Suprapubic skin (tissue), 4 donors: ENCODE data around the gene COL26A1.

Experiments
- EP300 ChIP-seq: sonication (generic); formaldehyde crosslinking; IDR thresholded peaks from one replicate; pipeline ENCODE4 v1.6.1; 2017; ENCODE audit warnings: antibody characterized with exemption
- POLR2A ChIP-seq, 2 donors: fragments of 450-650 bp; IDR thresholded peaks; one replicate each; pipeline ENCODE4 v1.6.1; 2017; ENCODE audit warnings: antibody characterized with exemption in 2 of 2, mild to moderate bottlenecking in 2 of 2, moderate library complexity in 2 of 2
- POLR2AphosphoS5 ChIP-seq, 3 donors: sonication (generic); formaldehyde crosslinking; IDR thresholded peaks; one replicate each; pipeline ENCODE4 v1.6.1; 2017; ENCODE audit warnings: antibody characterized with exemption in 3 of 3
- TF ChIP-seq, protein P1 (sequence below), 2 donors: fragments of 200-600 bp in 1 of 2; fragments of 450-650 bp in 1 of 2; sonication (generic) in 1 of 2; IDR thresholded peaks; one replicate each; pipeline ENCODE4 v1.5.1; 2016 to 2019; ENCODE audit warnings: antibody characterized with exemption in 2 of 2, mild to moderate bottlenecking in 1 of 2, moderate library complexity in 1 of 2

DNA sequence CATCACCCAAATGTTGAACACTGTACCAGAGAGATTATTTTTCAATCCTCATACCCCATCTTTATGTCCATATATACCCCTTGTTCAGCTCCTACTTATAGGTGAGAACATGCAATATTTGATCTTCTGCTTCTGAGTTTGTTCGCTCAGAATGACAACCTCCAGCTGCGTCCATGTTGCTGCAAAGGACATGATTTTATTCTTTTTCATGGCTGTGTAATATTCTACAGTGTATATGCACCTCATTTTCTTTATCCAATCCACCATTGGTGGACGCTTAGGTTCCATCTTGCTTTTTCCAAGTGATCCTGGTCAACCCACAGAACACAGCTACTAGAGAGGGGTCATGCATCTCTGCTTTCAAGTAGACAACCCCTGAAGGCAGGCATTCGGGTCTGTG lies 166.9 kb downstream of the COL26A1 start:
- TF ChIP-seq, protein P1, sequence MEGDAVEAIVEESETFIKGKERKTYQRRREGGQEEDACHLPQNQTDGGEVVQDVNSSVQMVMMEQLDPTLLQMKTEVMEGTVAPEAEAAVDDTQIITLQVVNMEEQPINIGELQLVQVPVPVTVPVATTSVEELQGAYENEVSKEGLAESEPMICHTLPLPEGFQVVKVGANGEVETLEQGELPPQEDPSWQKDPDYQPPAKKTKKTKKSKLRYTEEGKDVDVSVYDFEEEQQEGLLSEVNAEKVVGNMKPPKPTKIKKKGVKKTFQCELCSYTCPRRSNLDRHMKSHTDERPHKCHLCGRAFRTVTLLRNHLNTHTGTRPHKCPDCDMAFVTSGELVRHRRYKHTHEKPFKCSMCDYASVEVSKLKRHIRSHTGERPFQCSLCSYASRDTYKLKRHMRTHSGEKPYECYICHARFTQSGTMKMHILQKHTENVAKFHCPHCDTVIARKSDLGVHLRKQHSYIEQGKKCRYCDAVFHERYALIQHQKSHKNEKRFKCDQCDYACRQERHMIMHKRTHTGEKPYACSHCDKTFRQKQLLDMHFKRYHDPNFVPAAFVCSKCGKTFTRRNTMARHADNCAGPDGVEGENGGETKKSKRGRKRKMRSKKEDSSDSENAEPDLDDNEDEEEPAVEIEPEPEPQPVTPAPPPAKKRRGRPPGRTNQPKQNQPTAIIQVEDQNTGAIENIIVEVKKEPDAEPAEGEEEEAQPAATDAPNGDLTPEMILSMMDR (IDR thresholded peaks at IDR 0.05) = no peak
- TF ChIP-seq POLR2A (IDR thresholded peaks at IDR 0.05) (no peak), POLR2AphosphoS5 (IDR thresholded peaks at IDR 0.05) (no peak), EP300 (no peak)
